Astrocyte (in vitro differentiated cells and primary cell): ENCODE results near the gene CBX8. TPM values are rescaled to one million over a fixed set of nuclear protein-coding genes. Genes with fewer than 3 reads are reported as not detected.

Experiments used
- DNase-seq: peaks from one replicate; pipeline ENCODE4 v3.0.0-alpha.2; 2010; ENCODE audit warnings: low read depth
- FAIRE-seq: peaks from 2 replicates; lab custom pipeline; 2011; peaks lifted over from hg19 to GRCh38; lab: Jason Lieb, UNC
- H2AFZ ChIP-seq: 2 replicates; pipeline ENCODE4 v1.6.0; 2012; ENCODE audit warnings: low read depth, low read length, inconsistent platforms
- H3K27ac ChIP-seq: 2 replicates; pipeline ENCODE4 v1.5.1; 2011; ENCODE audit warnings: low read depth, low read length, inconsistent platforms
- H3K27me3 ChIP-seq: 2 replicates; pipeline ENCODE4 v1.6.0; 2011; ENCODE audit warnings: low read length, inconsistent platforms; ENCODE audit not compliant: insufficient read depth
- H3K36me3 ChIP-seq: 2 replicates; pipeline ENCODE4 v1.5.1; 2011; ENCODE audit warnings: low read length, inconsistent platforms; ENCODE audit not compliant: insufficient read depth
- H3K4me1 ChIP-seq: 2 replicates; pipeline ENCODE4 v1.5.1; 2011; ENCODE audit warnings: low read length, inconsistent platforms; ENCODE audit not compliant: insufficient read depth
- H3K4me2 ChIP-seq: 2 replicates; pipeline ENCODE4 v1.6.0; 2012; ENCODE audit warnings: low read length, inconsistent platforms
- H3K4me3 ChIP-seq: 2 replicates; pipeline ENCODE4 v1.5.1; 2011; ENCODE audit warnings: low read depth, mild to moderate bottlenecking, low read length, inconsistent platforms; ENCODE audit not compliant: insufficient read depth
- H3K79me2 ChIP-seq: 2 replicates; pipeline ENCODE4 v1.6.0; 2012; ENCODE audit warnings: mild to moderate bottlenecking, low read length, inconsistent platforms; ENCODE audit not compliant: insufficient read depth
- H3K9ac ChIP-seq: 2 replicates; pipeline ENCODE4 v1.6.0; 2012; ENCODE audit warnings: mild to moderate bottlenecking, low read length, inconsistent platforms
- H3K9me3 ChIP-seq: 2 replicates; pipeline ENCODE4 v1.5.1; 2012; ENCODE audit warnings: low read depth, mild to moderate bottlenecking, low read length, inconsistent platforms; ENCODE audit not compliant: insufficient read depth
- H4K20me1 ChIP-seq: 2 replicates; pipeline ENCODE4 v1.6.0; 2012; ENCODE audit warnings: low read length, inconsistent platforms; ENCODE audit not compliant: insufficient read depth
- H3K27ac Mint-ChIP-seq: one replicate; pipeline ENCODE4 v1.8.0; 2021; ENCODE audit warnings: mild to moderate bottlenecking, mixed read lengths; ENCODE audit not compliant: unreplicated experiment
- H3K27me3 Mint-ChIP-seq: one replicate; pipeline ENCODE4 v1.8.0; 2021; ENCODE audit warnings: low read depth, mixed read lengths; ENCODE audit not compliant: unreplicated experiment
- H3K36me3 Mint-ChIP-seq: one replicate; pipeline ENCODE4 v1.8.0; 2021; ENCODE audit warnings: low read depth, mixed read lengths; ENCODE audit not compliant: unreplicated experiment
- H3K4me1 Mint-ChIP-seq: one replicate; pipeline ENCODE4 v1.8.0; 2021; ENCODE audit warnings: low read depth, mixed read lengths; ENCODE audit not compliant: unreplicated experiment
- H3K4me3 Mint-ChIP-seq: one replicate; pipeline ENCODE4 v1.8.0; 2021; ENCODE audit warnings: mild to moderate bottlenecking, moderate library complexity, mixed read lengths; ENCODE audit not compliant: unreplicated experiment
- H3K9me3 Mint-ChIP-seq: one replicate; pipeline ENCODE4 v1.8.0; 2021; ENCODE audit warnings: mild to moderate bottlenecking, mixed read lengths; ENCODE audit not compliant: unreplicated experiment
- EZH2 ChIP-seq: IDR thresholded peaks from 2 replicates; pipeline ENCODE4 v1.6.1; 2012; ENCODE audit warnings: mild to moderate bottlenecking, low read length, inconsistent platforms; ENCODE audit not compliant: insufficient read depth
- total RNA-seq: library from RNA; stranded (reverse); gene quantifications from 2 replicates; pipeline ENCODE4 v1.2.1, GENCODE V29; 2021
- TF ChIP-seq, protein P1 (sequence below): IDR thresholded peaks from 2 replicates; pipeline ENCODE4 v1.5.1; 2011; ENCODE audit warnings: low read depth, mild to moderate bottlenecking, inconsistent platforms, low read length, moderate library complexity; ENCODE audit not compliant: insufficient read depth

The CBX8 gene
- total RNA-seq, 1 donor from 2014 or later = 3.4 TPM

DNA sequence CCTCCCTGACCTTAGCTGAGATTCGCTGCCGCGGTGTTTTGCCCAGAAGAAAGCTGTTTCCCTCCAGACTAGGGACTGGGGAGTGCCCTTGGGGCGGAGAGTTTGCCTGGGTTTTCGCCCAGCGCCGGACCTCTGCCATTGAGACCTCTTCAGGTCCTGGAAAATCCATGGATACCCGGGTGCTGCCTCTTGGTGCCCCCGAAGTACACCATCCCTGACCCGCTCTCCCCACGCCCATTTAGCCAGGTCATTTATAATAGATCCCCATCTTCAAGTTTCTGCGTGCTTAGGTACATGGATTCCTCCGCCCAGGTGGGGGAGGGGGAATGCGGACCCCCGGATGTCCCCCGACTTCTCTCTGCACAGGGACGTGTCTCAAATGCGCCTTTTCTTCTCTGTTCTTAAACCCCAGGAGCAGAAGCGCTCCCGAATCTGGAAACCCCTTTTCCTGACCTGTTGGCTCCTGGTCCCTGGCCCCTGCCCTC, 15.0 kb upstream of the CBX8 start:
- Histone ChIP-seq H4K20me1 (no peaks in the 10 kb centered on the region), H3K27ac (no peak overlapping the region), H3K9ac (no peak overlapping the region), H2AFZ (peak overlapping the region; percentile 61), H3K4me3 (no peak overlapping the region), H3K27me3 (peaks cover 68% of the 10 kb centered on the region), H3K79me2 (no peaks in the 10 kb centered on the region), H3K36me3 (no peaks in the 10 kb centered on the region), H3K4me2 (peak overlapping the region; percentile 81), H3K9me3 (no peaks in the 10 kb centered on the region), H3K4me1 (peaks cover 20% of the 10 kb centered on the region)
- peaks cover 2% of the 10 kb centered on the region for H3K36me3 Mint-ChIP-seq
- FAIRE-seq = no peak
- peak overlapping the region; percentile 69 for H3K27ac Mint-ChIP-seq
- H3K4me1 Mint-ChIP-seq = peaks cover 6% of the 10 kb centered on the region
- TF ChIP-seq, protein P1, sequence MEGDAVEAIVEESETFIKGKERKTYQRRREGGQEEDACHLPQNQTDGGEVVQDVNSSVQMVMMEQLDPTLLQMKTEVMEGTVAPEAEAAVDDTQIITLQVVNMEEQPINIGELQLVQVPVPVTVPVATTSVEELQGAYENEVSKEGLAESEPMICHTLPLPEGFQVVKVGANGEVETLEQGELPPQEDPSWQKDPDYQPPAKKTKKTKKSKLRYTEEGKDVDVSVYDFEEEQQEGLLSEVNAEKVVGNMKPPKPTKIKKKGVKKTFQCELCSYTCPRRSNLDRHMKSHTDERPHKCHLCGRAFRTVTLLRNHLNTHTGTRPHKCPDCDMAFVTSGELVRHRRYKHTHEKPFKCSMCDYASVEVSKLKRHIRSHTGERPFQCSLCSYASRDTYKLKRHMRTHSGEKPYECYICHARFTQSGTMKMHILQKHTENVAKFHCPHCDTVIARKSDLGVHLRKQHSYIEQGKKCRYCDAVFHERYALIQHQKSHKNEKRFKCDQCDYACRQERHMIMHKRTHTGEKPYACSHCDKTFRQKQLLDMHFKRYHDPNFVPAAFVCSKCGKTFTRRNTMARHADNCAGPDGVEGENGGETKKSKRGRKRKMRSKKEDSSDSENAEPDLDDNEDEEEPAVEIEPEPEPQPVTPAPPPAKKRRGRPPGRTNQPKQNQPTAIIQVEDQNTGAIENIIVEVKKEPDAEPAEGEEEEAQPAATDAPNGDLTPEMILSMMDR = no peak
- peak; percentile 7 for TF ChIP-seq EZH2
- peaks cover 50% of the 10 kb centered on the region for H3K27me3 Mint-ChIP-seq
- no peak overlapping the region for H3K4me3 Mint-ChIP-seq
- DNase-seq = no peak
- H3K9me3 Mint-ChIP-seq = peaks cover 15% of the 10 kb centered on the region

DNA sequence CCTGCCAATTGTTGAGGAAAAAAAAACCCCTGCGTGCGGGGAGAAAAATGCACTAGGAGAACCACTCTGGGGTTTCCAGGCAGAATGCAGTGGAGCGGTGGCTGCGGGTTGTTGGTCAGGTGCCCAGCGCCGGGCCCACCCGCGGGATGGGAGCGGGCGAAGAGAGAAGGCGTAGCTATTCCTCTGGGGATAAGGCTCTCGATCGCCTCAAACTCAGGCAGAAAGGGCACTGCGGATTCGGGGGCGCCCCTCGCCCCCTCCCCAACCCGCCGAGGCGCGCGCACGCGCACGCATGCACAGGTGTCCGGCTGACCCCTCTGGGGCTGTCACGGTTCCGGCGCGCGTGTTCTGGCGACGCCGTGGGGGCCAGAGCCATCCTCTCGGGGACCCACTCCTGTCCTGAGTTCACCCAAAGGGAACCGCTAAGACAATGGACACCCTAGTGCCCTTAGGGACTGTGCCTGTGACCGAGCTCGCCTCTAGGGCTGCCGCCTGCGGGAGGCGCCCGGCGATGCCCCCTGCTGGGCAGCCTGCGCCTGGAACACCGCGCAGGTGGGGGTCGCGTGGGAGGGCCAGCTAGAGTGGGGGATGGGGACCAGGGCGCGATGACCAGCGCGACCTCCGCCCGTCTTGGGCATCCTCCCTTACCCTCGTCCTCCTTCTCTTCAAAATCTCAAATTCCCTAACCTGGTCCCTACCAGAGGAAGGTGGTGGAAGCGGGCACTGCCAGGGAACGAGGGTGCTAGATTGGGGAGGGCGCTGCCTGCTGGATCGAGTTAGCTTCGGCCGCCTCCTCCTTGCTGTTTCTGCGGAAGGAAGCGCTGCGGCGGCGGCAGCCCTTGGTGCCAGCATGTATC, 14.4 kb upstream of the CBX8 start:
- H3K4me2 ChIP-seq = peak overlapping the region; percentile 68
- peak overlapping the region; percentile 66 for H3K27ac Mint-ChIP-seq
- peaks cover 13% of the 10 kb centered on the region for H3K9me3 Mint-ChIP-seq
- H4K20me1 ChIP-seq = no peaks in the 10 kb centered on the region
- H3K27me3 Mint-ChIP-seq = peaks cover 52% of the 10 kb centered on the region
- H3K4me1 ChIP-seq = peaks cover 20% of the 10 kb centered on the region
- peaks cover 68% of the 10 kb centered on the region for H3K27me3 ChIP-seq
- H3K36me3 ChIP-seq = no peaks in the 10 kb centered on the region
- peaks cover 6% of the 10 kb centered on the region for H3K4me1 Mint-ChIP-seq
- no peak overlapping the region for H3K9ac ChIP-seq
- TF ChIP-seq EZH2 = peak; percentile 91
- TF ChIP-seq, protein P1 = peak; percentile 28
- DNase-seq = no peak
- peak overlapping the region; percentile 61 for H2AFZ ChIP-seq
- H3K4me3 Mint-ChIP-seq = no peak overlapping the region
- H3K9me3 ChIP-seq = no peaks in the 10 kb centered on the region
- no peak overlapping the region for H3K4me3 ChIP-seq
- H3K36me3 Mint-ChIP-seq = peaks cover 2% of the 10 kb centered on the region
- no peak for FAIRE-seq
- no peaks in the 10 kb centered on the region for H3K79me2 ChIP-seq
- no peak overlapping the region for H3K27ac ChIP-seq
